Measurements from ENCODE around the gene CCND1.

DNA sequence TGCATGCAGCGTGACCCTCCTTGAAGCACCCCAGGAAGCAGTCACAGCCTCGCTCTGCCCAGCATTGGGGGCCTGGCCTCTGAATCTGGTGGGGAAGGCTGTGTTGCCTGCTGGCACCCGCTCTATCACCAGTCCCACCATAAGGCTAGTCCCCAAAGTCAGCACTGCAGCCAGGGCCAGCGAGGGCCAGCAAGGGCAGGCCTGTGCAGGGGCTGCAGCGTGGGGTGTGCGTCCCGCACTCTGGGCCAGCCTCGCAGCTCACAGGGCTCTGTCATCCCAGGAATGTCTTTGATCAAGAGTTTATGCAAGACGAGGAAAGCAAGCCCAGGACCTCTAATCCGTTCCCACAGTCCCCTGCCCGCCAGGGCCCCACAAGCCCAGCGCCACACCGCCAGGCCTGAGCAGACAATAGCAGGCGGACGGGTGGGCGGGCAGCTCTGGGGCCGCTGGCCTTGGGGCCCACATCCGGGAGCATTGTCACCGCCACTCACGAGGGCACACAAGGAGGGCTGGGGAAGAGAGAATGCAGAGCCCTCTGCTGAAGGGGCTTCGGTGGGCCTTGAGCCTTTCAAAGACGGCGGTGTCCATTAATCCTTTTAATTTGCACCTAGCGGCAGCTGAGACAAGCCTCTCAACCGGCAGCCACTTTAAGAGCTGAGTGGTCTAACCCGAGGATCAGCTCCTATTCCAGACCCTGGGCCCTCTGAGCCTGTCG is 17.1 kb downstream of the CCND1 start:
- TF ChIP-seq CTCF (IDR thresholded peaks at IDR 0.05) (no peak), POLR2A (IDR thresholded peaks at IDR 0.05) (no peak), POLR2AphosphoS5 (IDR thresholded peaks at IDR 0.05; ENCODE audit: insufficient read depth in 1 of 2, low read depth in 1 of 2) (no peak)

Measured in vagina (tissue), 2 donors.